Activated CD4-positive, alpha-beta T cell treated with anti-CD3 and anti-CD28 coated beads, Interleukin-2, amount 50 U/mL, for 4 hours (primary cell): ENCODE results near the gene SSBP4.

Experiments
- DNase-seq, 2 experiments: peaks; one replicate each; pipeline ENCODE4 v3.0.0-alpha.2; 2020

The SSBP4 gene

GRCh38 chr19:18434411-18435175 lies 15.4 kb downstream of the SSBP4 start:
- no peak for DNase-seq

- no peak for DNase-seq
Measured at GRCh38 chr19:18435178-18435841, 16.1 kb downstream of the SSBP4 start.

GRCh38 chr19:18435842-18436670 lies 16.9 kb downstream of the SSBP4 start:
- no peak for DNase-seq

DNA sequence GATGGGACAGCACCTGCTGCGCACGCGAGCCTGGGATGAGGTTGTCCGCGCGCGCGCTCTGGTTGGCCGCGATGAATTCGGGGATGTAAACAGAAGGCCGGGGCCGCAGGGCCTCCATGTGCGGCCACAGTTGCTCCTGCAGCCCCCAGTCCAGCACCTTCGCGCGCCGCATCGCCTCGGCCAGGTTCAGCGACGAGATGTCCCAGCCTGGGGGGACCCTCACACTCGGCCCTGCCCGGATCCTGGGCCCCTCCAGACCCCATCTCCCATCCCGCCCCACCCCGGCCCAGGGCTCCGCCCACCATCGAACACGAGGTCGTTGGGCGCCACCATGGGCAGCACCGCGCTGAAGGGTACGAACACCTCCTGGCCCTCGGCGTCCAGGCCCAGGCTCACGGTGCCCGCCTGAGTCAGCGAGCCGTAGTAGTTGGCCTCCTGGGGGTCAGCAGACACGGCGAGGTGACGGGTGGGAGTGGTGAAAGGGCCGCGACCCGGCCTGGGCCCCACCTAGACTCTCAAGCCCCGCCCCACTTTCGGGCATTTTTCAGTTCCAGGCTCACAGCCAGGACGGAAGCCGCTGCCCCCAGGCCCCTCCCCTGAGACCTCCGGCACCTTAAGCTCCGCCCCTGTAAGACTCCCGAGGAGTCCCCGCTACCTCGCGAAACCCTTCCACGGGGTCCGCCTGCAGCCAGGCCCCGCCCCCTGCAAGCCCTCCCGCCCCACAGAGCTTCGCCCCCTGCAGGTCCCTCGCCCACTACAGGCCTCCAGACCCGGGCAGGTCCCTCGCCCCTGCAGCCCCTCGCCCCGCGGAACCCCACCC lies 17.7 kb downstream of the SSBP4 start:
- peak; percentile 55 to 65 for DNase-seq

- peak; percentile 57 to 63 for DNase-seq
Measured at GRCh38 chr19:18437491-18438330, 18.5 kb downstream of the SSBP4 start, which contains the start of gene ISYNA1. TSS of gene ISYNA1 (minus strand) at chr19:18438133. CDS start at chr19:18437979, 154 bp downstream.

GRCh38 chr19:18438331-18439024 lies 19.3 kb downstream of the SSBP4 start:
- DNase-seq, result no peak

DNA sequence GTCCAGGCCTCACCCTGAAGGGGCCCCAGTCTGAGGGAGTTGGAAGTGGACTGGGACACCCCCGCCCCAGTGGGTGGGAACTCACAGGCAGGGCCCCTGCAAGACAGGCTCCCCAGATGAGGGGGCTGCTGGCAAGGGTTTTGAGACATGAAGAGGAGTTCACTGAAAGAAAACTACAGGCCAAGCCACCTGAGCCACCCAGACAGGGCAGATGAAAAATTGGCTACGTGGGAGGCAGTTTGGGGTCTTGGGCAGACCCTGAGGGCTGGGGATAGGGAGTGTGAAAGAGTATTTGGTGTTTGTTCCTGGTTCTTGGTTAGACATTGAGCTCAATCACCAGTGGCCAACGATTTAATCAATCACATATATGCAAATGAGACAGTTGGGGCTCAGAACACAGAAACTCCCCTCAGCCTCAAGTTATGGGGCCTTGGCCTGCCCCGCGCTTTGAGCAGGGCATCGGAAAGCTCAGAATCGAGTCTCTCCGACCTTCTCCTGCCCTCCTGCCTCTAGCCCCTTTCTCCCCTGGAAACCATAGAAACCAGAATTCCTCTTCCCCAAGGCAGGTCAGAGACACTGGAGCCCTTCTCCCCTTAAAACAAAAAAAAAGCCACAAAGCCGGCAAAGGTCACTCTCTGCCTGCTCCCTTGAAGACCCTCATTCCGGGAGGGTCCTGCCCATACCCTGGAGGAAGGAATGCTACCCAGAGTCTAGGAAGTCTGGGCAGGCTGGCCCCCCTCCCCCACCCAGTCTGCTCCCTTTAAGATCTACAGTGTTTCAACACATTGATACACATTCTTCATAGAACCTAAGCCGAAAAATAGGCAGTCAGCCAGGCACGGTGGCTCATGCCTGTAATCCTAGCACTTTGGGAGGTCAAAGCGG lies 20.1 kb downstream of the SSBP4 start:
- DNase-seq, result no peak

GRCh38 chr19:18439910-18440237 lies 20.7 kb downstream of the SSBP4 start:
- DNase-seq, result no peak

GRCh38 chr19:18440415-18440877 lies 21.2 kb downstream of the SSBP4 start:
- no peak for DNase-seq

DNA sequence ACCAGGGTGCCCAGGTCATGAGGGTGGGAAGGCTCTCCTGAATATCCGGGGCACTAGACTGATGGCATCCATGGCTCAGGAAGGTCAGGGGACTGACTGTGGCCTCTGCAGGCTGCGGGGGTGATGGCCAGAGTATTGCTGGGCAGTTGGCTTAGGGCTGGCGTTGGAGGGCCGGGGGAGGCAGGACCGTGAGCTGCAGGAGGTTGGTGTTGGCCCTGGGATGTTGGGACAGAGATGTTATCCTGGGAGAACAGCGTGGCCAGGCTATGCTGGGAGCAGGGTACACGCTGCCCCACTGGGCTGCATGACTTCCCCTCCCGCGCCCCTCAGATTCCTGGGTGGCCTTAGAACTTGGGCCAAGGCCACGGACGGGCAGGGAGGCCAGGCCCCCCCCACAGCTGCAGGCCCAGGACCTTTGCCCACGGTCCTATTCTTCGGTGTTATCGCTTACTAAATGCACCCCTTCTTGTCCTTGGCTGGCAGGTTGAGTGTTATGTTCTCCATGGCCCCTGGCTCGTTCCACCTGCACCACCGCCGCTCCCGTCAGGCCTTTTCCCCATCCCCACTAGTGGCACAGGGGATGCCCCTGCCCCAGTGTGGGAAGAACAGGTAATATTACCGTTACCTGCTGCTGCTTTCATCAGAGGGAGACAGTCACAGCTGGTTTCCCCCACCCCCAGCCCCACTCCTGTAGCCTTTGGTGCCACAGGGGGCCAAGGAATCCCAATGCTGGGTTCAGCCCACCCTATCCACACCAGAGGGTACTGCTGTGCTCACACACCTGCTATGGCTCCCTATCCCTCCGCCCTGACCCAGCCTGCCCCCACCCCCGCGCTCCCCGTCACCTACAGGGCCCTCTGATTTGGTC lies 22.0 kb downstream of the SSBP4 start:
- no peak for DNase-seq

- no peak for DNase-seq
Measured at GRCh38 chr19:18441804-18442788, 22.9 kb downstream of the SSBP4 start.

DNA sequence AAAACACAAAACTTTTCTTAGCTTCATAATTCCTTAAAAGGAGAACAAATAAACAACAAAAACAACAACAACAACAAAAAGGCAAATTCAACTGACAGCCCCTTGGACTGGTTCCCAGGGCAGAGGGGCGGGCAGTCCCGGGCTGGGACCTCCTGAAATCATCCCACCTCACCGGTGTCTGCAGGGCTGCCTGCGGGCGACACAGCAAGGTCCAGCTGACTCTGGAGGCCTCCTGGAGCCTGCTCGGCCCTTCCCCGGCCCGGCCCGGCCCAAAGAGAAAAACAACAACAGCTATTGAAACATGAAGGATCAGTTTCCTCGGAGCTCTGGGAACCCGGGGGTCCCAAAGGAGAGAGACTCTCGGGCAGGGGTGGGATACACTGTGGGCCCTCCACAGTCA lies 23.7 kb downstream of the SSBP4 start:
- DNase-seq, result no peak

DNA sequence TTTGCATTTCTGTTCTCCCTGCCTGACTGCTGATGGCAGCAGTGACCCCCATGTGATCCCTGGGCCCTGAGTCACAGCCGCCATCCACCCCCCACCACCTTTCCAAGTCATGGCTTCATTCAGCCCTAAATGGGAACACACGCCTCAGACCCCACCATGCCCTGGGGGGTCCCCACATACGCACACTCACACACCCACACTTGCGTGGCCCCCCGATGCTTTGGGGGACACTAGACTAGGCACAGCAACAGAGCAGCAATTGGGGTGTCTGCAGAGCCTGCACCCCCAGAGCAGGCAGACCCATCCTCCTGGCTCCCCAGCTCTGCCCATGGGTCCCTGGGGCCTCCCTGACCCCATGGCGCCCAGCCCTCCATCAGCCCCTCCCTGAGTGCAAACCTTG lies 24.2 kb downstream of the SSBP4 start:
- DNase-seq, result no peak

GRCh38 chr19:18443831-18444230 lies 24.6 kb downstream of the SSBP4 start:
- no peak for DNase-seq

DNA sequence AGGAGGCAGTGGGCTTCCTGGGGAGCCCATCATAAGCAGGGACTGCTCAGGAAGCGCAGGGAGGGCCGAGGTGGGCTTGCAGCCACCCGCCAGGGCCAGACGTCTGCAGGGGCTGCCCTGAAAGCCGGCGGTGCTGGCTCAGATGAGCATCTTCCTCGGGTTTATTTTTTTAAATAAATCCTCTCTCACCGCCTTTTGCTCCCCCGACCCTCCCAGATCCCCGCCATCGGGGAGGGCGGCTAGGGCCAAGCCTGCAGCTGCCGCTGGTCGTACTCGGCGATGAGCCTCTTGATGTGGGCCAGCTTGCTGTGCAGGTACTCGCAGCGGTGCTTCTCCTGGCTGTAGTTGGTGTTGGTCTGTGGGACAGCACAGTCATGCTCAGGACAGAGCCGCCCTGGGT lies 25.3 kb downstream of the SSBP4 start:
- DNase-seq, result no peak

DNA sequence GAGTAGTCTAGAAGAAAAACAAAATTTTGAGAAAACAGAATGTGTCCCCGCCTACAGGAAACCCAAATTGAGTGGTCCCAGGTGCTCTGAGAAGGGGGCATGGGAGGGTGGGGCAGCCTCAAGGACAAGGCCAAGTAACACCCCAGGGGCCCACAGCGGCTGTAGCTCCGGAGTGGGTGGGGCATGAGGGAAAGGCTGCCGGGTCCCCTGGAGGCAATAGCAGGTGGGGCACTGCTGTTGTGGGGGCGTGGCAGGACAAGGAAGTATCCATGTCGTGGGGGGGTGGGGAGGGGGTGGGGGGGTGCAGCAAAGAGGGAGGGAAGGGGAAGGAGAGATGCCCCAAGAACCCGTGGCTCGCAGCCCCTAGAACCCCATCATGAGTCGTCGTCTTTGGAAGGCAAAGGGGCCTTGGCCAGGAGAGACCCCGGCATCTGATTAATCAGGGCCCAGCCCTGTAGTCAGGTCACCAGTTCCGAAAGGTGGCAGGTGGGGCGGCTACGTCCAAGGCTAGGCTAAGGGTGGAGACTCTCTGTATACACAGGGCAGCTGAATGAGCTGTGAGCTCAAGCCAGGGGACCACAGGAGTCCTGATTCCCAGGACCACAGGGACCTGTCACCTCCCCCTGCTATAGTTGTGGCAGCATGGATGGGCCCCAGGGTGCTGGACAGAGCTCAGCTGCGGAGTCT lies 26.2 kb downstream of the SSBP4 start:
- no peak for DNase-seq
